VCaP (cell line): Measurements from ENCODE around the gene CTDP1.

ENCODE experiments used
- H3K27ac ChIP-seq: fragments of 450-650 bp; 2 replicates; pipeline ENCODE4 v1.5.1; 2017
- CTCF ChIP-seq: fragments of 450-650 bp; conservative IDR thresholded peaks from 2 replicates; pipeline ENCODE4 v1.5.1; 2017; ENCODE audit warnings: mild to moderate bottlenecking, moderate library complexity

The CTDP1 gene

GRCh38 chr18:79720359-79720733, 40.7 kb downstream of the CTDP1 start:
- TF ChIP-seq CTCF = no peak
- H3K27ac ChIP-seq = no peak overlapping the region

- TF ChIP-seq CTCF = no peak
- no peak overlapping the region for H3K27ac ChIP-seq
Measured at GRCh38 chr18:79723036-79723435, 43.4 kb downstream of the CTDP1 start.

GRCh38 chr18:79723628-79724027, 44.0 kb downstream of the CTDP1 start:
- no peak overlapping the region for H3K27ac ChIP-seq
- no peak for TF ChIP-seq CTCF

- no peak for TF ChIP-seq CTCF
- H3K27ac ChIP-seq = no peak overlapping the region
Measured at GRCh38 chr18:79724299-79725080, 44.9 kb downstream of the CTDP1 start.

GRCh38 chr18:79725486-79725885, 45.9 kb downstream of the CTDP1 start:
- no peak overlapping the region for H3K27ac ChIP-seq
- TF ChIP-seq CTCF = no peak

GRCh38 chr18:79726721-79727120, 47.1 kb downstream of the CTDP1 start:
- no peak overlapping the region for H3K27ac ChIP-seq
- no peak for TF ChIP-seq CTCF

GRCh38 chr18:79727211-79727610, 47.6 kb downstream of the CTDP1 start:
- H3K27ac ChIP-seq = no peak overlapping the region

More at GRCh38 chr18:79727211-79727610, 47.6 kb downstream of the CTDP1 start:
- no peak for TF ChIP-seq CTCF
